GM12878 (cell line): ENCODE data around the gene CT55. TPM values are rescaled to one million over a fixed set of nuclear protein-coding genes. Genes with fewer than 3 reads are reported as not detected.

ENCODE experiments used
- BHLHE40 ChIP-seq, 2 experiments: fragments of 450-650 bp in 1 of 2; IDR thresholded peaks; 2 replicates each; pipeline ENCODE4 v1.6.1; 2011 to 2017; ENCODE audit warnings: low read depth in 2 of 2, borderline replicate concordance in 1 of 2, improper control_type of control experiment in 1 of 2, low read length in 1 of 2, mild to moderate bottlenecking in 1 of 2
- CBX3 ChIP-seq: fragments of 200-600 bp; sonication (generic); IDR thresholded peaks from 2 replicates; pipeline ENCODE4 v1.6.1; 2016; ENCODE audit warnings: low read depth, borderline replicate concordance
- ESRRA ChIP-seq: IDR thresholded peaks from 2 replicates; pipeline ENCODE4 v1.6.1; 2012; ENCODE audit warnings: mild to moderate bottlenecking, low read length, improper control_type of control experiment
- FOS ChIP-seq: IDR thresholded peaks from 3 replicates; pipeline ENCODE4 v1.6.1; 2011; ENCODE audit warnings: borderline replicate concordance; ENCODE audit not compliant: insufficient read length; ENCODE audit errors: extremely low read depth
- HSF1 ChIP-seq: fragments of 150-350 bp; IDR thresholded peaks from 2 replicates; pipeline ENCODE4 v1.6.1; 2014; ENCODE audit warnings: mild to moderate bottlenecking, low read depth, low read length
- IKZF1 ChIP-seq: fragments of 450-650 bp; conservative IDR thresholded peaks from 2 replicates; pipeline ENCODE4 v1.6.1; 2017; ENCODE audit warnings: antibody characterized with exemption, mild to moderate bottlenecking
- JUND ChIP-seq: IDR thresholded peaks from 2 replicates; pipeline ENCODE4 v1.6.1; 2012; ENCODE audit warnings: low read depth, mild to moderate bottlenecking, low read length, improper control_type of control experiment, moderate library complexity
- MXI1 ChIP-seq: fragments of 150-350 bp; IDR thresholded peaks from 2 replicates; pipeline ENCODE4 v1.6.1; 2011; ENCODE audit warnings: low read depth, mild to moderate bottlenecking, inconsistent platforms, low read length, improper control_type of control experiment
- MYC ChIP-seq: IDR thresholded peaks from 2 replicates; pipeline ENCODE4 v1.6.1; 2011; ENCODE audit warnings: mild to moderate bottlenecking, low read length, moderate library complexity, inconsistent platforms; ENCODE audit not compliant: insufficient read depth, insufficient replicate concordance, insufficient read length, severe bottlenecking
- NFIC ChIP-seq: IDR thresholded peaks from 2 replicates; pipeline ENCODE4 v1.6.1; 2012; ENCODE audit warnings: low read depth, mild to moderate bottlenecking, inconsistent platforms, low read length, moderate library complexity
- NR2F1 ChIP-seq: fragments of 450-650 bp; conservative IDR thresholded peaks from 2 replicates; pipeline ENCODE4 v1.6.1; 2017; ENCODE audit warnings: mild to moderate bottlenecking
- PKNOX1 ChIP-seq: fragments of 450-650 bp; IDR thresholded peaks from 2 replicates; pipeline ENCODE4 v1.6.1; 2016; ENCODE audit warnings: mild to moderate bottlenecking
- RAD21 ChIP-seq: IDR thresholded peaks from 2 replicates; pipeline ENCODE4 v1.6.1; 2011; ENCODE audit warnings: mild to moderate bottlenecking, low read depth, low read length, moderate library complexity; ENCODE audit not compliant: insufficient read depth
- RB1 ChIP-seq: fragments of 450-650 bp; formaldehyde crosslinking; IDR thresholded peaks from 2 replicates; pipeline ENCODE4 v1.6.1; 2017; ENCODE audit warnings: mild to moderate bottlenecking, borderline replicate concordance
- RCOR1 ChIP-seq: conservative IDR thresholded peaks from 2 replicates; pipeline ENCODE4 v1.6.1; 2012; ENCODE audit warnings: low read depth, low read length, improper control_type of control experiment
- RUNX3 ChIP-seq: IDR thresholded peaks from 2 replicates; pipeline ENCODE4 v1.6.1; 2012; ENCODE audit warnings: low read length, inconsistent platforms
- SMARCA5 ChIP-seq: fragments of 450-650 bp; IDR thresholded peaks from 2 replicates; pipeline ENCODE4 v1.6.1; 2017; ENCODE audit warnings: mild to moderate bottlenecking
- SPI1 ChIP-seq: IDR thresholded peaks from 2 replicates; pipeline ENCODE4 v1.6.1; 2011; ENCODE audit warnings: low read depth, mild to moderate bottlenecking, low read length, moderate library complexity, borderline replicate concordance; ENCODE audit not compliant: insufficient read depth
- SUPT20H ChIP-seq: IDR thresholded peaks from 2 replicates; pipeline ENCODE4 v1.6.1; 2011; ENCODE audit warnings: low read depth, mild to moderate bottlenecking, low read length, moderate library complexity, borderline replicate concordance; ENCODE audit not compliant: control insufficient read depth
- TBL1XR1 ChIP-seq: IDR thresholded peaks from 2 replicates; pipeline ENCODE4 v1.6.1; 2012; ENCODE audit warnings: low read depth, low read length, improper control_type of control experiment
- ZZZ3 ChIP-seq: IDR thresholded peaks from 2 replicates; pipeline ENCODE4 v1.6.1; 2011; ENCODE audit warnings: low read depth; ENCODE audit not compliant: control insufficient read depth, insufficient read length
- polyA plus RNA-seq, 11 experiments: library from polyadenylated mRNA; depleted of rRNA in 4 of 11; unstranded in 6 of 11; stranded (reverse) in 5 of 11; fragments of >200 nt; fragmentation: Nextera tagmentation in 4 of 11; fragmentation: Illumina TruSeq in 1 of 11; extraction: Ambion mirVana in 4 of 11; extraction: Trizol in 1 of 11; gene quantifications; 1 replicate in 1 of 11; 2 replicates in 10 of 11; pipeline versions ENCODE4 v1.2.1 to v1.2.3, GENCODE V29; 2011 to 2016; ENCODE audit warnings: inconsistent platforms in 2 of 11, missing spikeins in 2 of 11, low read depth in 1 of 11
- total RNA-seq, 4 experiments: library from RNA; depleted of rRNA in 3 of 4; stranded (reverse); fragments of >200 nt in 3 of 4; fragmentation: Illumina TruSeq in 1 of 4; extraction: Trizol in 1 of 4; gene quantifications; 2 replicates each; pipeline versions ENCODE4 v1.2.1 to v1.2.3, GENCODE V29; 2013 to 2021
- TF ChIP-seq, protein P1 (sequence below): fragments of 450-650 bp; IDR thresholded peaks from 2 replicates; pipeline ENCODE4 v1.6.1; 2014; ENCODE audit warnings: mild to moderate bottlenecking
- TF ChIP-seq, protein P2 (sequence below): IDR thresholded peaks from 2 replicates; pipeline ENCODE4 v1.6.1; 2012; ENCODE audit warnings: low read length, inconsistent platforms

CT55 gene
- total and polyA plus RNA-seq, 10 of the 15 experiments (the other 5 are each of a cell fraction or from before 2014, with no cell fraction given) = not detected

DNA sequence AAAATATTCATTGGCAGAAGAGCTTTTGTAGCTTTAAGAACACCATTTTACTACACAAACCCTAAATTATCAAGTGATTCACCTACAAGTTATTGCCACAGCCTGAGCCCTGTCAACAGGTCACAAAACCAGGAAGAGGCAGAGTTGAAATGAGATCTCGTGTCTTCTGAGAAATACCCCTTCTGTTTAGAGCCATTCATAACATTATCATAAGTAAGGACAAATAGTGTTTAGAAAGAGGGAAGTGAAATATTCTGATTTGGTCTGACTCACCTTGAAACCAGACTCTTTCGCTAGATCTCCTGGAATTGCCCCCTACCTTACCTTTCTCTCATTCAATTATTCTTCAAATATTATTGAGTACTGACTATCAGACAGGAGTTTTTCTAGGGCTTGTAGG is 56.8 kb downstream of the CT55 start (continued):
- TF ChIP-seq, protein P1, sequence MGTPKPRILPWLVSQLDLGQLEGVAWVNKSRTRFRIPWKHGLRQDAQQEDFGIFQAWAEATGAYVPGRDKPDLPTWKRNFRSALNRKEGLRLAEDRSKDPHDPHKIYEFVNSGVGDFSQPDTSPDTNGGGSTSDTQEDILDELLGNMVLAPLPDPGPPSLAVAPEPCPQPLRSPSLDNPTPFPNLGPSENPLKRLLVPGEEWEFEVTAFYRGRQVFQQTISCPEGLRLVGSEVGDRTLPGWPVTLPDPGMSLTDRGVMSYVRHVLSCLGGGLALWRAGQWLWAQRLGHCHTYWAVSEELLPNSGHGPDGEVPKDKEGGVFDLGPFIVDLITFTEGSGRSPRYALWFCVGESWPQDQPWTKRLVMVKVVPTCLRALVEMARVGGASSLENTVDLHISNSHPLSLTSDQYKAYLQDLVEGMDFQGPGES = no peak
- TF ChIP-seq ZZZ3 (no peak), RUNX3 (peak; percentile 27; the same call in 1 of the 2 replicates), FOS (no peak), RCOR1 (peak; percentile 72; the same call in 1 of the 2 replicates), SPI1 (peak; percentile 93), HSF1 (no peak), IKZF1 (peak; percentile 49; the same call in 1 of the 2 replicates), RB1 (no peak), SUPT20H (no peak), PKNOX1 (peak; percentile 48; the same call in 1 of the 2 replicates), MXI1 (peak; percentile 22; the same call in 1 of the 2 replicates), BHLHE40 (IDR thresholded peaks at IDR 0.05; ENCODE audit: borderline replicate concordance in 1 of 2, low read depth in 2 of 2, low read length in 1 of 2) (peak; percentile 25 to 60; a peak in 1 of 4 replicates), JUND (peak; percentile 40; the same call in 1 of the 2 replicates), RAD21 (no peak), NFIC (peak; percentile 66), CBX3 (no peak), SMARCA5 (no peak), MYC (no peak), ESRRA (no peak), TBL1XR1 (peak; percentile 26; the same call in 1 of the 2 replicates), NR2F1 (0 out of 2 replicates have a peak, but pooled peaks have one; percentile 13)
- TF ChIP-seq, protein P2, sequence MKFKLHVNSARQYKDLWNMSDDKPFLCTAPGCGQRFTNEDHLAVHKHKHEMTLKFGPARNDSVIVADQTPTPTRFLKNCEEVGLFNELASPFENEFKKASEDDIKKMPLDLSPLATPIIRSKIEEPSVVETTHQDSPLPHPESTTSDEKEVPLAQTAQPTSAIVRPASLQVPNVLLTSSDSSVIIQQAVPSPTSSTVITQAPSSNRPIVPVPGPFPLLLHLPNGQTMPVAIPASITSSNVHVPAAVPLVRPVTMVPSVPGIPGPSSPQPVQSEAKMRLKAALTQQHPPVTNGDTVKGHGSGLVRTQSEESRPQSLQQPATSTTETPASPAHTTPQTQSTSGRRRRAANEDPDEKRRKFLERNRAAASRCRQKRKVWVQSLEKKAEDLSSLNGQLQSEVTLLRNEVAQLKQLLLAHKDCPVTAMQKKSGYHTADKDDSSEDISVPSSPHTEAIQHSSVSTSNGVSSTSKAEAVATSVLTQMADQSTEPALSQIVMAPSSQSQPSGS = peak; percentile 43; the same call in 1 of the 2 replicates
